GM23338 (cell line): Measurements from ENCODE around the gene POU6F1. TPM values are rescaled to one million over a fixed set of nuclear protein-coding genes. Genes with fewer than 3 reads are reported as not detected.

ENCODE experiments used
- ATAC-seq: fragments of 200-7000 bp; cut with Tn5 transposase; 3 replicates; pipeline ENCODE4 v1.9.1; 2020
- DNase-seq: peaks from one replicate; pipeline ENCODE4 v3.0.0-alpha.2; 2015; ENCODE audit warnings: low spot score
- H2AFZ ChIP-seq: fragments of 200-600 bp; sonication (generic); 2 replicates; pipeline ENCODE4 v1.8.0; 2016; ENCODE audit warnings: antibody characterized with exemption, mild to moderate bottlenecking, moderate library complexity
- H3F3A ChIP-seq: fragments of 200-600 bp; sonication (generic); replicated peaks from 2 replicates; pipeline ENCODE4 v1.8.0; 2017; ENCODE audit warnings: antibody characterized with exemption, mixed run types, low read depth
- H3K27ac ChIP-seq: fragments of 200-600 bp; sonication (generic); 2 replicates; pipeline ENCODE4 v1.6.1; 2016; ENCODE audit warnings: low read depth
- H3K27me3 ChIP-seq: fragments of 200-600 bp; sonication (generic); 2 replicates; pipeline ENCODE4 v1.8.0; 2016; ENCODE audit warnings: mild to moderate bottlenecking, mixed run types, moderate library complexity; ENCODE audit not compliant: insufficient read depth
- H3K36me3 ChIP-seq: fragments of 200-600 bp; sonication (generic); 2 replicates; pipeline ENCODE4 v1.8.0; 2016; ENCODE audit warnings: mild to moderate bottlenecking; ENCODE audit not compliant: insufficient read depth
- H3K4me1 ChIP-seq: fragments of 200-600 bp; sonication (generic); 2 replicates; pipeline ENCODE4 v1.8.0; 2016; ENCODE audit warnings: mild to moderate bottlenecking, moderate library complexity; ENCODE audit not compliant: insufficient read depth
- H3K4me2 ChIP-seq: fragments of 200-600 bp; sonication (generic); 2 replicates; pipeline ENCODE4 v1.7.1; 2017; ENCODE audit warnings: mixed run types
- H3K4me3 ChIP-seq: fragments of 200-600 bp; sonication (generic); 2 replicates; pipeline ENCODE4 v1.6.1; 2016; ENCODE audit warnings: mixed run types
- H3K79me2 ChIP-seq: fragments of 200-600 bp; sonication (generic); replicated peaks from 2 replicates; pipeline ENCODE4 v1.8.0; 2017; ENCODE audit warnings: mild to moderate bottlenecking; ENCODE audit not compliant: insufficient read depth
- H3K9me2 ChIP-seq: fragments of 200-600 bp; sonication (generic); 2 replicates; pipeline ENCODE4 v1.8.0; 2017; ENCODE audit not compliant: insufficient read depth
- H4K20me1 ChIP-seq: fragments of 200-600 bp; sonication (generic); replicated peaks from 2 replicates; pipeline ENCODE4 v1.8.0; 2017; ENCODE audit warnings: mild to moderate bottlenecking; ENCODE audit not compliant: insufficient read depth
- H3K27ac Mint-ChIP-seq: 2 replicates; pipeline ENCODE4 v1.8.0; 2020; ENCODE audit warnings: inconsistent platforms, mild to moderate bottlenecking, moderate library complexity, mixed read lengths
- H3K27me3 Mint-ChIP-seq: 3 replicates; pipeline ENCODE4 v1.8.0; 2022; ENCODE audit warnings: low read depth, mild to moderate bottlenecking, moderate library complexity, mixed read lengths, inconsistent platforms; ENCODE audit not compliant: insufficient read depth, poor library complexity
- H3K36me3 Mint-ChIP-seq: 3 replicates; pipeline ENCODE4 v1.8.0; 2021; ENCODE audit warnings: low read depth, mild to moderate bottlenecking, inconsistent platforms, moderate library complexity, mixed read lengths
- H3K4me1 Mint-ChIP-seq: 3 replicates; pipeline ENCODE4 v1.8.0; 2020; ENCODE audit warnings: mild to moderate bottlenecking, inconsistent platforms, mixed read lengths
- H3K4me3 Mint-ChIP-seq: 3 replicates; pipeline ENCODE4 v1.8.0; 2021; ENCODE audit warnings: moderate library complexity, mild to moderate bottlenecking, inconsistent platforms, mixed read lengths
- H3K9me3 Mint-ChIP-seq: 3 replicates; pipeline ENCODE4 v1.8.0; 2020; ENCODE audit warnings: moderate library complexity, mild to moderate bottlenecking, inconsistent platforms, mixed read lengths
- EZH2 ChIP-seq: fragments of 200-600 bp; sonication (generic); IDR thresholded peaks from one replicate; pipeline ENCODE4 v1.8.0; 2017; ENCODE audit warnings: antibody characterized with exemption, mild to moderate bottlenecking, low read depth; ENCODE audit not compliant: unreplicated experiment
- STAT1 ChIP-seq: IDR thresholded peaks from one replicate; pipeline ENCODE4 v1.6.1; 2016; ENCODE audit warnings: antibody characterized with exemption; ENCODE audit not compliant: unreplicated experiment
- ZNF114 ChIP-seq: fragments of 250-450 bp; sonication (Bioruptor Pico); IDR thresholded peaks from 2 replicates; pipeline ENCODE4 v1.5.0; 2020; ENCODE audit warnings: mild to moderate bottlenecking, moderate library complexity
- ZNF331 ChIP-seq: fragments of 250-450 bp; sonication (Bioruptor Pico); IDR thresholded peaks from 2 replicates; pipeline ENCODE4 v1.5.0; 2020; ENCODE audit warnings: low read depth, mild to moderate bottlenecking, moderate library complexity
- polyA plus RNA-seq: library from polyadenylated mRNA; unstranded; fragments of >200 nt; fragmentation: Nextera tagmentation; extraction: Ambion mirVana; gene quantifications from 2 replicates; pipeline ENCODE4 v1.2.1, GENCODE V29; 2016
- total RNA-seq: library from RNA; depleted of rRNA; stranded (reverse); fragments of >200 nt; shearing (Covaris generic); gene quantifications from 2 replicates; pipeline ENCODE4 v1.2.3, GENCODE V29; 2014
- TF ChIP-seq, protein P1 (sequence below): fragments of 250-450 bp; sonication (Bioruptor Pico); IDR thresholded peaks from 2 replicates; pipeline ENCODE4 v1.5.0; 2020; ENCODE audit warnings: mild to moderate bottlenecking, moderate library complexity
- TF ChIP-seq, protein P2 (sequence below), 2 experiments: fragments of 200-600 bp in 1 of 2; sonication (generic) in 1 of 2; conservative IDR thresholded peaks; 2 replicates each; pipeline versions ENCODE4 v1.5.1 to v1.6.1; 2016 to 2017; ENCODE audit warnings: antibody characterized with exemption in 2 of 2, low read depth in 2 of 2, mild to moderate bottlenecking in 2 of 2, moderate library complexity in 1 of 2
- TF ChIP-seq, protein P3 (sequence below): IDR thresholded peaks from one replicate; pipeline ENCODE4 v1.6.1; 2018; ENCODE audit warnings: antibody characterized with exemption; ENCODE audit not compliant: unreplicated experiment

Gene POU6F1
- total and polyA plus RNA-seq, 2 experiments from 2014 or later, result 3.0 to 4.0 TPM

DNA sequence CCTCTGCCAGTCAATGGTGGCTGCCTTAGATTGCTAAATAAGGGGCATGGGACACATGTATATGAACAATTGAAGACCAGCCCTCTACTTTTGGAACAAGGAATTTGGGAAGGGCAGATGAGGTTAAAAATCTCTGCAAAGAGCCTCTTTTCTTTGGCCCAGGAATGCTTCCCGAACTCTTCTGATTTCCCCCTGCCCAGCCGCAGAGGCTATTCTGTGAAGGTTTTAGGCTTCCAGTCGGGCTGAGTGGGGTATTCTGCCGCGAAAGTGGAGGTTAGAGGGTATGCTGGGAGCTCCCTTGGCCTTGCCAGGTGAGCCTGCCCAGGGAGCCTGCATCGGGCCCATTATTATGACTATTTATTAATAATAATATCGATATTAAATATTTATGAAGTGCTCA, 1.2 kb downstream of the POU6F1 start:
- H3K4me1 ChIP-seq, result peaks cover 22% of the 10 kb centered on the region
- H3K4me3 ChIP-seq, result peak overlapping the region; percentile 63
- Mint-ChIP-seq H3K4me3 (peak overlapping the region; percentile 74), H3K27ac (no peak overlapping the region), H3K4me1 (peaks cover 17% of the 10 kb centered on the region), H3K36me3 (no peaks in the 10 kb centered on the region), H3K27me3 (peaks cover 2% of the 10 kb centered on the region), H3K9me3 (no peaks in the 10 kb centered on the region)
- peaks cover 16% of the 10 kb centered on the region; the same call in 1 of the 2 replicates for H3K79me2 ChIP-seq
- DNase-seq (peak; percentile 48), ATAC-seq (peak; percentile 4)
- H2AFZ ChIP-seq, result 0 out of 2 replicates have a peak overlapping the region, but pooled peaks have one; percentile 21
- peak overlapping the region; percentile 83; the same call in 1 of the 2 replicates for H3K27ac ChIP-seq
- H3K9me2 ChIP-seq, result no peaks in the 10 kb centered on the region
- no peaks in the 10 kb centered on the region for H4K20me1 ChIP-seq
- no peaks in the 10 kb centered on the region for H3K36me3 ChIP-seq
- TF ChIP-seq ZNF114 (CRISPR knock-in tag), result no peak
- TF ChIP-seq, protein P1, sequence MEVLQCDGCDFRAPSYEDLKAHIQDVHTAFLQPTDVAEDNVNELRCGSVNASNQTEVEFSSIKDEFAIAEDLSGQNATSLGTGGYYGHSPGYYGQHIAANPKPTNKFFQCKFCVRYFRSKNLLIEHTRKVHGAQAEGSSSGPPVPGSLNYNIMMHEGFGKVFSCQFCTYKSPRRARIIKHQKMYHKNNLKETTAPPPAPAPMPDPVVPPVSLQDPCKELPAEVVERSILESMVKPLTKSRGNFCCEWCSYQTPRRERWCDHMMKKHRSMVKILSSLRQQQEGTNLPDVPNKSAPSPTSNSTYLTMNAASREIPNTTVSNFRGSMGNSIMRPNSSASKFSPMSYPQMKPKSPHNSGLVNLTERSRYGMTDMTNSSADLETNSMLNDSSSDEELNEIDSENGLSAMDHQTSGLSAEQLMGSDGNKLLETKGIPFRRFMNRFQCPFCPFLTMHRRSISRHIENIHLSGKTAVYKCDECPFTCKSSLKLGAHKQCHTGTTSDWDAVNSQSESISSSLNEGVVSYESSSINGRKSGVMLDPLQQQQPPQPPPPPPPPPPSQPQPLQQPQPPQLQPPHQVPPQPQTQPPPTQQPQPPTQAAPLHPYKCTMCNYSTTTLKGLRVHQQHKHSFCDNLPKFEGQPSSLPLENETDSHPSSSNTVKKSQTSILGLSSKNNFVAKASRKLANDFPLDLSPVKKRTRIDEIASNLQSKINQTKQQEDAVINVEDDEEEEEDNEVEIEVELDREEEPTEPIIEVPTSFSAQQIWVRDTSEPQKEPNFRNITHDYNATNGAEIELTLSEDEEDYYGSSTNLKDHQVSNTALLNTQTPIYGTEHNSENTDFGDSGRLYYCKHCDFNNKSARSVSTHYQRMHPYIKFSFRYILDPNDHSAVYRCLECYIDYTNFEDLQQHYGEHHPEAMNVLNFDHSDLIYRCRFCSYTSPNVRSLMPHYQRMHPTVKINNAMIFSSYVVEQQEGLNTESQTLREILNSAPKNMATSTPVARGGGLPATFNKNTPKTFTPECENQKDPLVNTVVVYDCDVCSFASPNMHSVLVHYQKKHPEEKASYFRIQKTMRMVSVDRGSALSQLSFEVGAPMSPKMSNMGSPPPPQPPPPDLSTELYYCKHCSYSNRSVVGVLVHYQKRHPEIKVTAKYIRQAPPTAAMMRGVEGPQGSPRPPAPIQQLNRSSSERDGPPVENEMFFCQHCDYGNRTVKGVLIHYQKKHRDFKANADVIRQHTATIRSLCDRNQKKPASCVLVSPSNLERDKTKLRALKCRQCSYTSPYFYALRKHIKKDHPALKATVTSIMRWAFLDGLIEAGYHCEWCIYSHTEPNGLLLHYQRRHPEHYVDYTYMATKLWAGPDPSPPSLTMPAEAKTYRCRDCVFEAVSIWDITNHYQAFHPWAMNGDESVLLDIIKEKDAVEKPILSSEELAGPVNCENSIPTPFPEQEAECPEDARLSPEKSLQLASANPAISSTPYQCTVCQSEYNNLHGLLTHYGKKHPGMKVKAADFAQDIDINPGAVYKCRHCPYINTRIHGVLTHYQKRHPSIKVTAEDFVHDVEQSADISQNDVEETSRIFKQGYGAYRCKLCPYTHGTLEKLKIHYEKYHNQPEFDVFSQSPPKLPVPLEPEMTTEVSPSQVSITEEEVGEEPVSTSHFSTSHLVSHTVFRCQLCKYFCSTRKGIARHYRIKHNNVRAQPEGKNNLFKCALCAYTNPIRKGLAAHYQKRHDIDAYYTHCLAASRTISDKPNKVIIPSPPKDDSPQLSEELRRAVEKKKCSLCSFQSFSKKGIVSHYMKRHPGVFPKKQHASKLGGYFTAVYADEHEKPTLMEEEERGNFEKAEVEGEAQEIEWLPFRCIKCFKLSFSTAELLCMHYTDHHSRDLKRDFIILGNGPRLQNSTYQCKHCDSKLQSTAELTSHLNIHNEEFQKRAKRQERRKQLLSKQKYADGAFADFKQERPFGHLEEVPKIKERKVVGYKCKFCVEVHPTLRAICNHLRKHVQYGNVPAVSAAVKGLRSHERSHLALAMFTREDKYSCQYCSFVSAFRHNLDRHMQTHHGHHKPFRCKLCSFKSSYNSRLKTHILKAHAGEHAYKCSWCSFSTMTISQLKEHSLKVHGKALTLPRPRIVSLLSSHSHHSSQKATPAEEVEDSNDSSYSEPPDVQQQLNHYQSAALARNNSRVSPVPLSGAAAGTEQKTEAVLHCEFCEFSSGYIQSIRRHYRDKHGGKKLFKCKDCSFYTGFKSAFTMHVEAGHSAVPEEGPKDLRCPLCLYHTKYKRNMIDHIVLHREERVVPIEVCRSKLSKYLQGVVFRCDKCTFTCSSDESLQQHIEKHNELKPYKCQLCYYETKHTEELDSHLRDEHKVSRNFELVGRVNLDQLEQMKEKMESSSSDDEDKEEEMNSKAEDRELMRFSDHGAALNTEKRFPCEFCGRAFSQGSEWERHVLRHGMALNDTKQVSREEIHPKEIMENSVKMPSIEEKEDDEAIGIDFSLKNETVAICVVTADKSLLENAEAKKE (CRISPR knock-in tag), result no peak
- TF ChIP-seq, protein P2, sequence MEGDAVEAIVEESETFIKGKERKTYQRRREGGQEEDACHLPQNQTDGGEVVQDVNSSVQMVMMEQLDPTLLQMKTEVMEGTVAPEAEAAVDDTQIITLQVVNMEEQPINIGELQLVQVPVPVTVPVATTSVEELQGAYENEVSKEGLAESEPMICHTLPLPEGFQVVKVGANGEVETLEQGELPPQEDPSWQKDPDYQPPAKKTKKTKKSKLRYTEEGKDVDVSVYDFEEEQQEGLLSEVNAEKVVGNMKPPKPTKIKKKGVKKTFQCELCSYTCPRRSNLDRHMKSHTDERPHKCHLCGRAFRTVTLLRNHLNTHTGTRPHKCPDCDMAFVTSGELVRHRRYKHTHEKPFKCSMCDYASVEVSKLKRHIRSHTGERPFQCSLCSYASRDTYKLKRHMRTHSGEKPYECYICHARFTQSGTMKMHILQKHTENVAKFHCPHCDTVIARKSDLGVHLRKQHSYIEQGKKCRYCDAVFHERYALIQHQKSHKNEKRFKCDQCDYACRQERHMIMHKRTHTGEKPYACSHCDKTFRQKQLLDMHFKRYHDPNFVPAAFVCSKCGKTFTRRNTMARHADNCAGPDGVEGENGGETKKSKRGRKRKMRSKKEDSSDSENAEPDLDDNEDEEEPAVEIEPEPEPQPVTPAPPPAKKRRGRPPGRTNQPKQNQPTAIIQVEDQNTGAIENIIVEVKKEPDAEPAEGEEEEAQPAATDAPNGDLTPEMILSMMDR (conservative IDR thresholded peaks at IDR 0.05; ENCODE audit: low read depth in 2 of 2), result no peak
- TF ChIP-seq, protein P3, sequence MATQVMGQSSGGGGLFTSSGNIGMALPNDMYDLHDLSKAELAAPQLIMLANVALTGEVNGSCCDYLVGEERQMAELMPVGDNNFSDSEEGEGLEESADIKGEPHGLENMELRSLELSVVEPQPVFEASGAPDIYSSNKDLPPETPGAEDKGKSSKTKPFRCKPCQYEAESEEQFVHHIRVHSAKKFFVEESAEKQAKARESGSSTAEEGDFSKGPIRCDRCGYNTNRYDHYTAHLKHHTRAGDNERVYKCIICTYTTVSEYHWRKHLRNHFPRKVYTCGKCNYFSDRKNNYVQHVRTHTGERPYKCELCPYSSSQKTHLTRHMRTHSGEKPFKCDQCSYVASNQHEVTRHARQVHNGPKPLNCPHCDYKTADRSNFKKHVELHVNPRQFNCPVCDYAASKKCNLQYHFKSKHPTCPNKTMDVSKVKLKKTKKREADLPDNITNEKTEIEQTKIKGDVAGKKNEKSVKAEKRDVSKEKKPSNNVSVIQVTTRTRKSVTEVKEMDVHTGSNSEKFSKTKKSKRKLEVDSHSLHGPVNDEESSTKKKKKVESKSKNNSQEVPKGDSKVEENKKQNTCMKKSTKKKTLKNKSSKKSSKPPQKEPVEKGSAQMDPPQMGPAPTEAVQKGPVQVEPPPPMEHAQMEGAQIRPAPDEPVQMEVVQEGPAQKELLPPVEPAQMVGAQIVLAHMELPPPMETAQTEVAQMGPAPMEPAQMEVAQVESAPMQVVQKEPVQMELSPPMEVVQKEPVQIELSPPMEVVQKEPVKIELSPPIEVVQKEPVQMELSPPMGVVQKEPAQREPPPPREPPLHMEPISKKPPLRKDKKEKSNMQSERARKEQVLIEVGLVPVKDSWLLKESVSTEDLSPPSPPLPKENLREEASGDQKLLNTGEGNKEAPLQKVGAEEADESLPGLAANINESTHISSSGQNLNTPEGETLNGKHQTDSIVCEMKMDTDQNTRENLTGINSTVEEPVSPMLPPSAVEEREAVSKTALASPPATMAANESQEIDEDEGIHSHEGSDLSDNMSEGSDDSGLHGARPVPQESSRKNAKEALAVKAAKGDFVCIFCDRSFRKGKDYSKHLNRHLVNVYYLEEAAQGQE, result no peak
- no peak for TF ChIP-seq EZH2
- no peak for TF ChIP-seq ZNF331
- TF ChIP-seq STAT1, result no peak
- no peaks in the 10 kb centered on the region for H3K27me3 ChIP-seq
- H3F3A ChIP-seq, result peaks cover 18% of the 10 kb centered on the region; the same call in 1 of the 2 replicates
- H3K4me2 ChIP-seq, result peak overlapping the region; percentile 86
